ENCODE results near the gene RNASET2. TPM values are rescaled to one million over a fixed set of nuclear protein-coding genes. Genes with fewer than 3 reads are reported as not detected.

The RNASET2 gene
- total RNA-seq, 2 experiments from 2014 or later: 69.2 to 70.2 TPM

GRCh38 chr6:166972101-166972500 is 15.8 kb upstream of the RNASET2 start:
- TF ChIP-seq CTCF (IDR thresholded peaks at IDR 0.05): no peak
- intact Hi-C loops (cut with micrococcal nuclease): no loop called here
- DNase-seq (no peak), ATAC-seq (no peak)
- POLR2A ChIA-PET: no interaction called here
- no peak overlapping the region for H3K27ac Mint-ChIP-seq
- H3K36me3 Mint-ChIP-seq (ENCODE audit: low read depth): peaks cover 16% of the 10 kb centered on the region
- H3K9me3 Mint-ChIP-seq: peaks cover 2% of the 10 kb centered on the region
- H3K4me3 Mint-ChIP-seq: no peak overlapping the region
- H3K4me1 Mint-ChIP-seq (ENCODE audit: low read depth): peaks cover 19% of the 10 kb centered on the region
- H3K27me3 Mint-ChIP-seq: no peaks in the 10 kb centered on the region
- CTCF ChIA-PET: interaction anchor here (1.7 to 4.6 kb wide), 2 partner anchors 9 to 17 kb away, joined by 4 to 24 read pairs; no protein-coding TSS in a partner anchor

- POLR2A ChIA-PET: interaction anchor here (1.5 kb wide), 1 partner anchor 12 kb away, joined by 4 read pairs; no protein-coding TSS in a partner anchor
- H3K4me1 Mint-ChIP-seq (ENCODE audit: low read depth): peaks cover 19% of the 10 kb centered on the region
- DNase-seq (no peak), ATAC-seq (no peak)
- no peaks in the 10 kb centered on the region for H3K27me3 Mint-ChIP-seq
- H3K27ac Mint-ChIP-seq: no peak overlapping the region
- H3K36me3 Mint-ChIP-seq (ENCODE audit: low read depth): peaks cover 16% of the 10 kb centered on the region
- intact Hi-C loops (cut with micrococcal nuclease): no loop called here
- H3K4me3 Mint-ChIP-seq: no peak overlapping the region
- no peak for TF ChIP-seq CTCF (IDR thresholded peaks at IDR 0.05)
- peaks cover 4% of the 10 kb centered on the region for H3K9me3 Mint-ChIP-seq
- CTCF ChIA-PET: interaction anchor here (0.9 to 4.6 kb wide), 3 partner anchors 8 to 18 kb away, joined by 4 to 24 read pairs (median 4); no protein-coding TSS in a partner anchor
These were observed 14.9 kb upstream of the RNASET2 start for GRCh38 chr6:166971271-166971670.

- no peak for TF ChIP-seq CTCF (IDR thresholded peaks at IDR 0.05)
- DNase-seq (no peak), ATAC-seq (no peak)
- ChIA-PET POLR2A (interaction anchor here (1.5 kb wide), 1 partner anchor 11 kb away, joined by 4 read pairs; no protein-coding TSS in a partner anchor), CTCF (interaction anchor here (0.9 to 4.6 kb wide), 2 partner anchors 17 to 18 kb away, joined by 4 to 24 read pairs; no protein-coding TSS in a partner anchor)
- Mint-ChIP-seq H3K27me3 (no peaks in the 10 kb centered on the region), H3K27ac (no peak overlapping the region), H3K9me3 (peaks cover 4% of the 10 kb centered on the region), H3K4me3 (no peak overlapping the region), H3K4me1 (ENCODE audit: low read depth) (peaks cover 19% of the 10 kb centered on the region), H3K36me3 (ENCODE audit: low read depth) (peaks cover 18% of the 10 kb centered on the region)
- intact Hi-C loops (cut with micrococcal nuclease): no loop called here
These were observed 14.4 kb upstream of the RNASET2 start for GRCh38 chr6:166970776-166971175.

- Mint-ChIP-seq H3K4me1 (ENCODE audit: low read depth) (peaks cover 19% of the 10 kb centered on the region), H3K27me3 (no peaks in the 10 kb centered on the region), H3K4me3 (no peak overlapping the region), H3K27ac (no peak overlapping the region), H3K9me3 (peaks cover 4% of the 10 kb centered on the region), H3K36me3 (ENCODE audit: low read depth) (peaks cover 18% of the 10 kb centered on the region)
- DNase-seq (no peak), ATAC-seq (no peak)
- intact Hi-C loops (cut with micrococcal nuclease): no loop called here
- no peak for TF ChIP-seq CTCF (IDR thresholded peaks at IDR 0.05)
- CTCF ChIA-PET: interaction anchor here (4.6 kb wide), 1 partner anchor 19 kb away, joined by 24 read pairs; no protein-coding TSS in a partner anchor
- POLR2A ChIA-PET: interaction anchor here (1.5 kb wide), 1 partner anchor 10 kb away, joined by 4 read pairs; no protein-coding TSS in a partner anchor
These were observed 13.7 kb upstream of the RNASET2 start for GRCh38 chr6:166970091-166970490.

GRCh38 chr6:166969390-166970002 is 13.1 kb upstream of the RNASET2 start:
- H3K36me3 Mint-ChIP-seq (ENCODE audit: low read depth): peaks cover 16% of the 10 kb centered on the region
- no peak for TF ChIP-seq CTCF (IDR thresholded peaks at IDR 0.05)
- H3K4me1 Mint-ChIP-seq (ENCODE audit: low read depth): peaks cover 19% of the 10 kb centered on the region
- intact Hi-C loops (cut with micrococcal nuclease): no loop called here
- H3K27me3 Mint-ChIP-seq: no peaks in the 10 kb centered on the region
- ChIA-PET POLR2A (no interaction called here), CTCF (interaction anchor here (4.6 kb wide), 1 partner anchor 20 kb away, joined by 24 read pairs; no protein-coding TSS in a partner anchor)
- peaks cover 4% of the 10 kb centered on the region for H3K9me3 Mint-ChIP-seq
- no peak overlapping the region for H3K4me3 Mint-ChIP-seq
- ATAC-seq (no peak), DNase-seq (no peak)
- no peak overlapping the region for H3K27ac Mint-ChIP-seq
